ENCODE data around the gene TMEM98. TPM values are rescaled to one million over a fixed set of nuclear protein-coding genes. Genes with fewer than 3 reads are reported as not detected.

TMEM98 gene
- total RNA-seq, 1 donor from 2014 or later: 12.7 TPM

Other genes starting within 250 kb of the TMEM98 start
- gene MYO1D, start 51.0 kb upstream of the TMEM98 start, total RNA-seq: 4.7 TPM
- not detected for gene SPACA3, start 63.7 kb downstream of the TMEM98 start, total RNA-seq